Lung (tissue), 12 donors: ENCODE data around the gene HS3ST1. TPM values are rescaled to one million over a fixed set of nuclear protein-coding genes. Genes with fewer than 3 reads are reported as not detected.

Source experiments
- ATAC-seq: fragments of 200-7000 bp; cut with Tn5 transposase; one replicate; pipeline ENCODE4 v1.9.1; 2020; ENCODE audit warnings: moderate number of reproducible peaks; ENCODE audit not compliant: insufficient read depth, low FRiP score
- DNase-seq, 3 donors: peaks; one replicate each; pipeline ENCODE4 v3.0.0-alpha.2; 2013 to 2017
- H3K27ac ChIP-seq, 2 donors: one replicate each; pipeline ENCODE4 v1.5.1; 2013; ENCODE audit warnings: mild to moderate bottlenecking in 2 of 2, moderate library complexity in 2 of 2, control low read depth in 1 of 2, inconsistent platforms in 1 of 2, low read depth in 1 of 2, low read length in 1 of 2
- H3K27me3 ChIP-seq, 3 donors: one replicate each; pipeline ENCODE4 v1.5.1; 2013; ENCODE audit warnings: low read length in 2 of 3; ENCODE audit not compliant: control insufficient read depth in 3 of 3, insufficient read depth in 3 of 3
- H3K36me3 ChIP-seq, 4 donors: one replicate each; pipeline ENCODE4 v1.5.1; 2013; ENCODE audit warnings: low read length in 4 of 4, mild to moderate bottlenecking in 1 of 4, moderate library complexity in 1 of 4; ENCODE audit not compliant: control insufficient read depth in 4 of 4, insufficient read depth in 4 of 4
- H3K4me1 ChIP-seq, 5 donors: one replicate each; pipeline ENCODE4 v1.5.1; 2013; ENCODE audit warnings: low read length in 5 of 5, mild to moderate bottlenecking in 2 of 5, moderate library complexity in 1 of 5; ENCODE audit not compliant: control insufficient read depth in 5 of 5, insufficient read depth in 5 of 5
- H3K4me3 ChIP-seq: one replicate; pipeline ENCODE4 v1.5.1; 2013; ENCODE audit warnings: mild to moderate bottlenecking, control low read depth, moderate library complexity
- H3K9ac ChIP-seq, 2 donors: one replicate each; pipeline ENCODE4 v1.5.1; 2013; ENCODE audit warnings: low read length in 2 of 2, control low read depth in 1 of 2; ENCODE audit not compliant: insufficient read depth in 1 of 2
- H3K9me3 ChIP-seq, 4 donors: one replicate each; pipeline ENCODE4 v1.5.1; 2013; ENCODE audit warnings: low read length in 3 of 4, mild to moderate bottlenecking in 1 of 4, moderate library complexity in 1 of 4; ENCODE audit not compliant: control insufficient read depth in 4 of 4, insufficient read depth in 3 of 4
- CTCF ChIP-seq: IDR thresholded peaks from 2 replicates; pipeline ENCODE4 v1.5.1; 2012; ENCODE audit warnings: mild to moderate bottlenecking; ENCODE audit errors: control extremely low read depth, extremely low read depth
- WGBS, 2 donors: extraction: QIAGEN DNeasy Blood & Tissue Kit; methylation state at CpG; one replicate each; pipeline ENCODE4 v1.1.7; 2013; 5-methylcytosine and 5-hydroxymethylcytosine counted together
- polyA plus RNA-seq, 2 donors: library from polyadenylated mRNA; stranded (reverse); fragments of 200-250 nt; gene quantifications; one replicate each; pipeline ENCODE4 v1.2.1, GENCODE V29; 2013
- total RNA-seq, 2 donors: library from RNA; depleted of rRNA in 1 of 2; stranded (reverse); fragments of >200 nt in 1 of 2; gene quantifications; one replicate each; pipeline ENCODE4 v1.2.1, GENCODE V29; 2014 to 2021
- donor health status: control.
- donor health status: control.
- donor health status: Bipolar disorder and iron deficiency.
- donor health status: healthy.
- donor health status: DM: yes; HTN: yes; CAD: no.

The HS3ST1 gene
- total and polyA plus RNA-seq, 4 donors = 1.7 to 15.4 (median 11.0) TPM

- Histone ChIP-seq H3K4me3 (no peak overlapping the region), H3K9me3 (peaks cover 0 to 8% (median 0%) of the 10 kb centered on the region in 4 donors), H3K9ac (no peak overlapping the region), H3K27me3 (no peaks in the 10 kb centered on the region), H3K4me1 (peaks cover 0 to 10% (median 2%) of the 10 kb centered on the region in 5 donors), H3K27ac (no peak overlapping the region), H3K36me3 (no peaks in the 10 kb centered on the region)
- ATAC-seq (no peak), DNase-seq (no peak)
- no peak for TF ChIP-seq CTCF
Measured at GRCh38 chr4:11366859-11367258, 61.8 kb downstream of the HS3ST1 start.

- Histone ChIP-seq H3K27ac (no peak overlapping the region), H3K36me3 (no peaks in the 10 kb centered on the region), H3K27me3 (no peaks in the 10 kb centered on the region), H3K9ac (no peak overlapping the region), H3K4me3 (no peak overlapping the region), H3K9me3 (peaks cover 0 to 8% (median 0%) of the 10 kb centered on the region in 4 donors), H3K4me1 (peaks cover 0 to 10% (median 2%) of the 10 kb centered on the region in 5 donors)
- no peak for TF ChIP-seq CTCF
- ATAC-seq (no peak), DNase-seq (no peak)
Measured at GRCh38 chr4:11365039-11365438, 63.7 kb downstream of the HS3ST1 start.

- DNase-seq (no peak), ATAC-seq (no peak)
- Histone ChIP-seq H3K9ac (no peak overlapping the region), H3K27ac (no peak overlapping the region), H3K27me3 (no peaks in the 10 kb centered on the region), H3K4me1 (no peaks in the 10 kb centered on the region), H3K9me3 (no peaks in the 10 kb centered on the region), H3K4me3 (no peak overlapping the region), H3K36me3 (no peaks in the 10 kb centered on the region)
- TF ChIP-seq CTCF = no peak
Measured at GRCh38 chr4:11359591-11359990, 69.1 kb downstream of the HS3ST1 start.

- Histone ChIP-seq H3K9me3 (no peaks in the 10 kb centered on the region), H3K27ac (no peak overlapping the region), H3K4me1 (no peaks in the 10 kb centered on the region), H3K36me3 (no peaks in the 10 kb centered on the region), H3K4me3 (no peak overlapping the region), H3K9ac (no peak overlapping the region), H3K27me3 (no peaks in the 10 kb centered on the region)
- no peak for DNase-seq
- no peak for TF ChIP-seq CTCF
- no peak for ATAC-seq
- 89 to 92% methylated on average over 8 of the region's 8 CpGs for WGBS, 2 donors
Measured at GRCh38 chr4:11355226-11355625, 73.5 kb downstream of the HS3ST1 start.
